HEK293T (cell line): ENCODE data around the gene DYNLL2.

Experiments
- BHLHE40 ChIP-seq: fragments of 450-650 bp; IDR thresholded peaks from 2 replicates; pipeline ENCODE4 v1.6.1; 2016; ENCODE audit warnings: mild to moderate bottlenecking, moderate library complexity, borderline replicate concordance
- FOXM1 ChIP-seq: fragments of 450-650 bp; IDR thresholded peaks from 2 replicates; pipeline ENCODE4 v1.6.1; 2017; ENCODE audit warnings: mild to moderate bottlenecking, borderline replicate concordance

- TF ChIP-seq BHLHE40 (no peak), FOXM1 (no peak)
Measured at GRCh38 chr17:58096892-58097291, 13.7 kb downstream of the DYNLL2 start.
